Measurements from ENCODE around the gene NINJ1. TPM values are rescaled to one million over a fixed set of nuclear protein-coding genes. Genes with fewer than 3 reads are reported as not detected.

NINJ1 gene
- polyA plus RNA-seq, 1 experiment, result 53.9 TPM

- Histone ChIP-seq H3K27me3 (ENCODE audit: control insufficient read depth, insufficient read depth, low read length) (no peaks in the 10 kb centered on the region), H3K4me3 (ENCODE audit: low read depth, low read length) (no peak overlapping the region), H3K36me3 (ENCODE audit: control insufficient read depth, insufficient read depth, low read length) (no peaks in the 10 kb centered on the region)
- ChIA-PET CTCF (no interaction called here), POLR2A (no interaction called here)
- TF ChIP-seq CTCF (IDR thresholded peaks at IDR 0.05; ENCODE audit: insufficient read depth, low read depth, low read length), result no peak
- DNase-seq (ENCODE audit: low read depth), result no peak
These were observed 33.8 kb downstream of the NINJ1 start for GRCh38 chr9:93100276-93100636.

- POLR2A ChIA-PET, result no interaction called here
- no peak for TF ChIP-seq CTCF (IDR thresholded peaks at IDR 0.05; ENCODE audit: insufficient read depth, low read depth, low read length)
- H3K27me3 ChIP-seq (ENCODE audit: control insufficient read depth, insufficient read depth, low read length), result no peaks in the 10 kb centered on the region
- no peaks in the 10 kb centered on the region for H3K36me3 ChIP-seq (ENCODE audit: control insufficient read depth, insufficient read depth, low read length)
- CTCF ChIA-PET, result interaction anchor here (1.4 to 5.7 kb wide), 2 partner anchors 9 to 95 kb away, joined by 3 to 28 read pairs; no protein-coding TSS in a partner anchor
- H3K4me3 ChIP-seq (ENCODE audit: low read depth, low read length), result no peak overlapping the region
- no peak for DNase-seq (ENCODE audit: low read depth)
These were observed 34.3 kb downstream of the NINJ1 start for GRCh38 chr9:93099551-93100275.

GRCh38 chr9:93098236-93098946 lies 35.7 kb downstream of the NINJ1 start:
- peak; percentile 84 for DNase-seq (ENCODE audit: low read depth)
- ChIA-PET POLR2A (interaction anchor here (0.6 kb wide), 1 partner anchor 580 kb away, joined by 5 read pairs; no protein-coding TSS in a partner anchor), CTCF (interaction anchor here (1.4 to 5.7 kb wide), 2 partner anchors 11 to 94 kb away, joined by 3 to 28 read pairs; no protein-coding TSS in a partner anchor)
- Histone ChIP-seq H3K4me3 (ENCODE audit: low read depth, low read length) (no peak overlapping the region), H3K36me3 (ENCODE audit: control insufficient read depth, insufficient read depth, low read length) (no peaks in the 10 kb centered on the region), H3K27me3 (ENCODE audit: control insufficient read depth, insufficient read depth, low read length) (no peaks in the 10 kb centered on the region)
- TF ChIP-seq CTCF (IDR thresholded peaks at IDR 0.05; ENCODE audit: insufficient read depth, low read depth, low read length), result no peak

- Histone ChIP-seq H3K27me3 (ENCODE audit: control insufficient read depth, insufficient read depth, low read length) (no peaks in the 10 kb centered on the region), H3K36me3 (ENCODE audit: control insufficient read depth, insufficient read depth, low read length) (no peaks in the 10 kb centered on the region), H3K4me3 (ENCODE audit: low read depth, low read length) (peak overlapping the region; percentile 73)
- ChIA-PET CTCF (interaction anchor here (5.7 kb wide), 1 partner anchor 11 kb away, joined by 28 read pairs; no protein-coding TSS in a partner anchor), POLR2A (no interaction called here)
- TF ChIP-seq CTCF (IDR thresholded peaks at IDR 0.05; ENCODE audit: insufficient read depth, low read depth, low read length), result no peak
- DNase-seq (ENCODE audit: low read depth), result no peak
These were observed 36.4 kb downstream of the NINJ1 start for GRCh38 chr9:93097511-93098201.
